Measurements from ENCODE around the gene CRTC1.
"Not testable (repeated sequence)": the region's sequence is repeated elsewhere in the genome, so short reads cannot be mapped to it uniquely, and the experiment has no call there.

CRTC1 gene

GRCh38 chr19:18733196-18733647 is 49.7 kb downstream of the CRTC1 start:
- DNase-seq, result no peak

GRCh38 chr19:18733762-18734332 is 50.4 kb downstream of the CRTC1 start:
- DNase-seq, result not testable (repeated sequence)

GRCh38 chr19:18735324-18735723 is 51.8 kb downstream of the CRTC1 start:
- no peak for DNase-seq

- no peak for DNase-seq
Measured at GRCh38 chr19:18735752-18736151, 52.3 kb downstream of the CRTC1 start.

GRCh38 chr19:18736415-18737336 is 53.2 kb downstream of the CRTC1 start:
- no peak for DNase-seq

GRCh38 chr19:18737337-18737953 is 54.0 kb downstream of the CRTC1 start:
- no peak for DNase-seq

- DNase-seq, result no peak
Measured at GRCh38 chr19:18737954-18738351, 54.5 kb downstream of the CRTC1 start.

GRCh38 chr19:18738961-18739690 is 55.6 kb downstream of the CRTC1 start:
- no peak for DNase-seq

GRCh38 chr19:18741124-18742121 is 57.9 kb downstream of the CRTC1 start:
- DNase-seq, result no peak

GRCh38 chr19:18742324-18742723 is 58.8 kb downstream of the CRTC1 start:
- DNase-seq, result no peak

GRCh38 chr19:18742838-18743783 is 59.6 kb downstream of the CRTC1 start:
- no peak for DNase-seq

- no peak for DNase-seq
Measured at GRCh38 chr19:18743784-18744418, 60.4 kb downstream of the CRTC1 start.

GRCh38 chr19:18745012-18745735 is 61.7 kb downstream of the CRTC1 start:
- DNase-seq, result no peak

- DNase-seq, result no peak
Measured at GRCh38 chr19:18745931-18746330, 62.5 kb downstream of the CRTC1 start.

GRCh38 chr19:18746401-18747325 is 63.2 kb downstream of the CRTC1 start:
- no peak for DNase-seq

- DNase-seq, result no peak
Measured at GRCh38 chr19:18749362-18750231, 66.1 kb downstream of the CRTC1 start.

- no peak for DNase-seq
Measured at GRCh38 chr19:18750295-18750970, 67.0 kb downstream of the CRTC1 start.
